Coronary artery (tissue), 2 donors: Measurements from ENCODE around the gene CALML4.

Source experiments
- DNase-seq: peaks from one replicate; pipeline ENCODE4 v3.0.0-alpha.2; 2017; ENCODE audit warnings: low spot score
- H3K27ac ChIP-seq, 2 donors: fragments of 200-600 bp; sonication (generic); one replicate each; pipeline ENCODE4 v1.5.1; 2016 to 2019
- H3K4me3 ChIP-seq: fragments of 200-600 bp; sonication (generic); 2 replicates; pipeline ENCODE4 v1.5.1; 2016; ENCODE audit warnings: mild to moderate bottlenecking, moderate library complexity
- TF ChIP-seq, protein P1 (sequence below): fragments of 200-600 bp; sonication (generic); IDR thresholded peaks from one replicate; pipeline ENCODE4 v1.5.1; 2019; ENCODE audit warnings: antibody characterized with exemption

Gene CALML4, protein sequence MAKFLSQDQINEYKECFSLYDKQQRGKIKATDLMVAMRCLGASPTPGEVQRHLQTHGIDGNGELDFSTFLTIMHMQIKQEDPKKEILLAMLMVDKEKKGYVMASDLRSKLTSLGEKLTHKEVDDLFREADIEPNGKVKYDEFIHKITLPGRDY

DNA sequence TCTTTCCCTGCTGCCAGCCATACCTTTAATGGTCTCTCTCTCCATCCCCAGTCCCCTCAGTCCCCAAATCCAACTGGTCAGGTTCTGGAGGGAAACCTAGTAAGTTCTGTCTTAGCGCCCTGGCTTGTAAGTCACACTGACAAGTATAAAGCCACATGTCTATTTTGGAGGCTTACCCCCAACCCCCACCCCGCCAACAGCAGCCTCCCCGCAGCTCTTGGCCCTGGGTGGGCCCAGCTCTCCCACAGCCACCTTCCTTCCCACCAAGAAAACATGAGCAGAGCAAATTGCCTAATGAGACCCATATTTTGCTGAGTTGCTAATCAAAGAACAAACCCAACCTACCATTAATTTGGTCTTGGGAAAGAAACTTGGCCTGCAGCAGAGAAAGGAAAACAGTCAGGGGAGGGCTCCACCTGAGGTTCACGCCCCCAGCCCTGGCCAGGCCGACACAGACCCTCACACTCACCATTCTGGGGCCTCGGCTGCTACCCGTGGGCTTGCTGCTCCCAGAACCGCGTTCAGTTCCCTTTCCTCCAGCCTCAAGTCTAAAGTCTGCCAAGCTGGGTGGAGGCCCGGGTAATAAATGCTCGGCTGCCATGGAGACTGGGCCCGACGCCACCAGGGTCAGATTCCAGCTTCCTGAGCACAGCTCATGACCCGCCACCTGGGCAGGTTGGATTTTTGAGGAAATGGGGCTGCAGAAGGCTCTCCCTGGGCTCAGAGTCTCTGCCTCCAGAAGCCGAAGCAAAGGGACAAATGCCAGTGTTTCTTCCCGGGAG, at the start of gene CALML4:
CALML4 (minus strand) TSS at position 557 of the 782 bp plus-strand sequence; CDS start at position 472, 85 bp downstream.
- H3K27ac ChIP-seq = peak within 1 kb of the TSS in 1 of 2 donors; percentile 79
- H3K4me3 ChIP-seq = peak within 1 kb of the TSS; percentile 52
- peak; percentile 75 for DNase-seq
- TF ChIP-seq, protein P1, sequence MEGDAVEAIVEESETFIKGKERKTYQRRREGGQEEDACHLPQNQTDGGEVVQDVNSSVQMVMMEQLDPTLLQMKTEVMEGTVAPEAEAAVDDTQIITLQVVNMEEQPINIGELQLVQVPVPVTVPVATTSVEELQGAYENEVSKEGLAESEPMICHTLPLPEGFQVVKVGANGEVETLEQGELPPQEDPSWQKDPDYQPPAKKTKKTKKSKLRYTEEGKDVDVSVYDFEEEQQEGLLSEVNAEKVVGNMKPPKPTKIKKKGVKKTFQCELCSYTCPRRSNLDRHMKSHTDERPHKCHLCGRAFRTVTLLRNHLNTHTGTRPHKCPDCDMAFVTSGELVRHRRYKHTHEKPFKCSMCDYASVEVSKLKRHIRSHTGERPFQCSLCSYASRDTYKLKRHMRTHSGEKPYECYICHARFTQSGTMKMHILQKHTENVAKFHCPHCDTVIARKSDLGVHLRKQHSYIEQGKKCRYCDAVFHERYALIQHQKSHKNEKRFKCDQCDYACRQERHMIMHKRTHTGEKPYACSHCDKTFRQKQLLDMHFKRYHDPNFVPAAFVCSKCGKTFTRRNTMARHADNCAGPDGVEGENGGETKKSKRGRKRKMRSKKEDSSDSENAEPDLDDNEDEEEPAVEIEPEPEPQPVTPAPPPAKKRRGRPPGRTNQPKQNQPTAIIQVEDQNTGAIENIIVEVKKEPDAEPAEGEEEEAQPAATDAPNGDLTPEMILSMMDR = no peak

DNA sequence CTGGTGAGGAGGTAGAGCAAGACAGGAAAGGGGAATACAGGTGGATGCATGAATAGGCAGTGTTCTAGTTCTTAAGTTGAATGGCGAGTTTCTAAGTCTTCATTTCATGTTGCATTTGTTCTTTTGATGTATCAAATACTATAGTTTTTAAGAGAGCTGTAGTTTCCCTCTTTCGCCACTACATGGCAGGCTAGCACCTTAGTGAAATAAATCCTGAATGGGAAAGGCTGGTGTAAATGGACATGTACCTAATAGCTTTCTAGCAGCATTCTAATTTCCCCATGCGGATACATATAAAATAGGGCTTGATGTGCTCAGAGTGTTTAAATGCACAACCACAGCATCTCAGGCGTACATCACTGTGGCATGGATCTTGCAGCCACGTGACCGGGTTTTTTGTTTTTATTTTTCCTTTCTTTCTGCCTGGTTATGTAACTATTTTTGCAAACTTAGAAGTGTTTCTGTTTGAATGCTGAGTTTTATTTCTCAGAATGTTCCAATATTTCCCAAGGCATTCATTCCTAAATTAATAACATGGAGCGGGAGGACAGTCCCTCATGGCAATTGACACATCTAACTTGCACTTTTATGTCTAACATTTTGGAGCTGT, 47.9 kb upstream of the CALML4 start:
- DNase-seq = no peak
- TF ChIP-seq, protein P1 = peak; percentile 63
- no peak overlapping the region for H3K4me3 ChIP-seq
- no peak overlapping the region for H3K27ac ChIP-seq

DNA sequence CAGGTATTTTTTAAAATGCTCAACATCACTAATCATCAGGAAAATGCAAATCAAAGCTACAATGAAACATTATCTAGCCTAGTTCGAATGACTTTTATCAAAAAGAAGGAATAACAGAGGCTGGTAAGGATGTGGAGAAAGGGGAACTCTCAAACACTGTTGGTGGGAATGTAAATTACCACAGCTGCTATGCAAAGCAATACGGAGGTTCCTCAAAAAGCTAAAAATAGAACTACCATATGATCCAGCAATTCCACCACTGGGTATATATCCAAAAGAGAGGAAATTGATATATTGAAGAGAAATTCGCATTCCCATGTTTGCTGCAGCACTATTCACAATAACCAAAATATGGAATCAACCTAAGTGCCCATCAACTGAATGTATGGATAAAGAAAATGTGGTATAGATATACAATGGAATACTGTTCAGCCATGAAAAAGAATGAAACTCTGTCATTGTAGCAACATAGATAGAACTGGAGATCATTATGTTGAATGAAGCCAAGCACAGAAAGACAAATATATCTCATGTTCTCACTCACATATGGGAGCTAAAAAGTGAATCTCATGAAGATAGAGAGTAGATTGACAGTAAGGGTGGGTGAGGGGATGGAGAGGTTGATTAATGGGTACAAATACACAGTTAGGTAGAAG, 44.1 kb upstream of the CALML4 start:
- no peak for DNase-seq
- Histone ChIP-seq H3K4me3 (no peak overlapping the region), H3K27ac (no peak overlapping the region)
- TF ChIP-seq, protein P1 = no peak

DNA sequence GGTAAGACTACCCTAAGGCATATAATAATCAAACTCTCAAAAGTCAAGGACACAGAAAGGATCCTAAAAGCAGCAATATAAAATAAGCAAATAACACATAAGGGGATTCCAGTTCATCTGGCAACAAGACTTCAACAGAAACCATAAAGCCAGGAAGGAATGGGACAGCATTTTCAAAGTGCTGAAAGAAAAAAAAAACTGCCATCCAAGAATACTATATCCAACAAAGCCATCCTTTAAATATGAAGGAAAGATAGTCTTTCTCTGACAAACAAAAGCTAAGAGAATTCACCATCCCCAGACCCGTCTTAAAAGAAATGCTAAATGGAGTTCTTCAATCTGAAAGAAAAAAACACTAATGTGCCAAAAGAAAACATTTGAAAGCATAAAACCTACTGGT, 39.1 kb upstream of the CALML4 start:
- Histone ChIP-seq H3K27ac (no peak overlapping the region), H3K4me3 (no peak overlapping the region)
- TF ChIP-seq, protein P1 = no peak
- no peak for DNase-seq

DNA sequence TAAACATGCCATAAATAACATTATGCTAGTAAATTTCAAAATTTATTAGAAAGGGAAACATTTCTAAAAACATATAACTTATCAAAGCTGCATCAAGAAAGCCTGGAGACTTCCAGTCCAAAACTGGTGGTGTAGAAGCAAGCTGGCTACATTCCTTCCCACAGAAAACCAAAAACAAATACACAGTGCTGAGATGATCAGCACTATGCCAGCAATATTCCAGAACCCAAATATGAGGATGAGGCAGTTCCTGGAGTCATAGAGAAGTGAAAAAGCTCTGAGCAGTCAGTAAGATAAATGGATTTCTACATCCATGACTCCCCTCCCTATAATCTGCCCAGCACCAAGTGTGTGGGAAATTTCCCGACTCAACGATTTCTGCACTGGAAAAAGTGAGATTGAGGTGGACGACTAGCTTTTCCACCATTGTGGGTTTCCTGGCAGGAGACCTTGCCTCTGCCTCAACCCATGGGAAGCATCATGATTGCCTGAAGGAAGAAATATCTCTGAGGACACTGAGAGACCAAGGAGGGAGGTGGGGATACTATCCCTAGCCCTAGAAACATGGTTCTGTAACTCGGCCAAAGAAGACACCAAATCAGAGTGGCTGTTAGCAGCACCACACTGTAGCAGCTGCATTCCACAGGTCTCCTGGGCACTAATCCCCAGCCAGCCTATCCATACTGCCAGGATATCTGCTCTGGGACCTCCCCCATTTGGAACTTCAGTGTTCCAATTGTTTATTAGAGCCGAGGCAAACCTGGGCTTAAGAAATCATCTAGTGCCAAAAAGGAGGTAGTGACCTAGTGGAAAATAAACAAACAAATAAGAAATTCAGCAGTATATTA, 36.2 kb upstream of the CALML4 start:
- TF ChIP-seq, protein P1 = no peak
- DNase-seq = no peak
- no peak overlapping the region for H3K27ac ChIP-seq
- H3K4me3 ChIP-seq = no peak overlapping the region

DNA sequence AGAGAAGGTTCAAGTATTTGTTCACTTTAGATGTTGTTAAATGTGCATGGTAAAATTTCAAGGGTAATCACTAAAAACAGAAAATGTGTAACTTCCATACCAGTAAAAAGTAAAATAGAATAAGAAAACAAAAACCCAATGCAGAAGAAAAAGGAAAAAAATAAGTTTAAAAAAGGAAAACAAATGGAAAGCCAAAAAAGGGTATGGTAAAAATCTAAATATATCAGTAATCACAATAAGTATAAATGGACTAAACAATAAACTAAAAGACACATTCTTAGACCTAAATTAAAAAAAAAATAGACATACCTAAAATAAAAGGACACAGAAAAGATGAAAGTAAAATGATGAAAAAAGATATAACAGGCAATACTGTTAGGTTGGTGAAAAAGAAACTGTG, 33.9 kb upstream of the CALML4 start:
- TF ChIP-seq, protein P1 = no peak
- no peak for DNase-seq
- no peak overlapping the region for H3K27ac ChIP-seq
- H3K4me3 ChIP-seq = no peak overlapping the region
